ENCODE results near the gene SLC9A5. TPM values are rescaled to one million over a fixed set of nuclear protein-coding genes. Genes with fewer than 3 reads are reported as not detected.

SLC9A5 gene
- total and polyA plus RNA-seq, 9 of the 15 experiments (the other 6 are each of a cell fraction or from before 2014, with no cell fraction given) = 0.06 to 3.1 (median 1.2) TPM

GRCh38 chr16:67246081-67246755, 2.6 kb upstream of the SLC9A5 start (continued):
- no peak for TF ChIP-seq SMAD1 (IDR thresholded peaks at IDR 0.05; ENCODE audit: low read depth, low read length, partially characterized antibody)
- no peak for TF ChIP-seq TRIM25 (IDR thresholded peaks at IDR 0.05; ENCODE audit: borderline replicate concordance)
- TF ChIP-seq HIVEP1 (CRISPR knock-in tag; IDR thresholded peaks at IDR 0.05) = no peak
- TF ChIP-seq E2F4 (CRISPR knock-in tag; IDR thresholded peaks at IDR 0.05; ENCODE audit: low read depth) = no peak
- no peak for TF ChIP-seq SAFB (IDR thresholded peaks at IDR 0.05; ENCODE audit: borderline replicate concordance, low read depth, low read length)
- TF ChIP-seq HSF4 (CRISPR knock-in tag; IDR thresholded peaks at IDR 0.05; ENCODE audit: borderline replicate concordance) = no peak
- no peak for TF ChIP-seq ZNF347 (CRISPR knock-in tag; IDR thresholded peaks at IDR 0.05; ENCODE audit: low read depth)
- no peak for TF ChIP-seq ZNF316 (IDR thresholded peaks at IDR 0.05)
- no peak for TF ChIP-seq IRF1 (CRISPR knock-in tag; IDR thresholded peaks at IDR 0.05; ENCODE audit: borderline replicate concordance)
- no peak; the same call in 1 of the 2 replicates for TF ChIP-seq TOE1 (IDR thresholded peaks at IDR 0.05; ENCODE audit: borderline replicate concordance)
- no peak for TF ChIP-seq TOE1 (CRISPR knock-in tag; IDR thresholded peaks at IDR 0.05; ENCODE audit: borderline replicate concordance, low read depth)
- peak; percentile 90 for TF ChIP-seq MNT (conservative IDR thresholded peaks at IDR 0.05)
- TF ChIP-seq ZNF77 (CRISPR knock-in tag; IDR thresholded peaks at IDR 0.05) = no peak
- no peak for TF ChIP-seq ZNF75A (CRISPR knock-in tag; IDR thresholded peaks at IDR 0.05)
- no peak for TF ChIP-seq PYGO2 (tag; IDR thresholded peaks at IDR 0.05)
- TF ChIP-seq ARNT (IDR thresholded peaks at IDR 0.05) = no peak
- no peak for TF ChIP-seq POLR3A (IDR thresholded peaks at IDR 0.05; ENCODE audit: borderline replicate concordance, extremely low read depth, insufficient read depth, insufficient read length)
- no peak for TF ChIP-seq SREBF2 (CRISPR knock-in tag; IDR thresholded peaks at IDR 0.05)
- TF ChIP-seq GTF3C2 (IDR thresholded peaks at IDR 0.05; ENCODE audit: borderline replicate concordance, extremely low read depth, insufficient read length) = no peak
- peak; percentile 86 for TF ChIP-seq LCOR (CRISPR knock-in tag; IDR thresholded peaks at IDR 0.05)

All from K562 (cell line).